Mesenchymal stem cell (in vitro differentiated cells and primary cell): Measurements from ENCODE around the gene RANBP3.

ENCODE experiments used
- DNase-seq: peaks from one replicate; pipeline ENCODE4 v3.0.0-alpha.2; 2013
- H2AFZ ChIP-seq: one replicate; pipeline ENCODE4 v1.6.1; 2013; ENCODE audit warnings: low read depth, mild to moderate bottlenecking, control low read depth, inconsistent platforms, low read length, moderate library complexity
- H2AK5ac ChIP-seq: 2 replicates; pipeline ENCODE4 v1.6.1; 2013; ENCODE audit warnings: low read length, moderate library complexity, mild to moderate bottlenecking, inconsistent platforms; ENCODE audit not compliant: severe bottlenecking
- H2BK120ac ChIP-seq: one replicate; pipeline ENCODE4 v1.6.1; 2013; ENCODE audit warnings: low read depth, mild to moderate bottlenecking, inconsistent platforms, low read length, moderate library complexity
- H2BK12ac ChIP-seq, 2 experiments: one replicate each; pipeline ENCODE4 v1.6.1; 2013; ENCODE audit warnings: inconsistent platforms in 2 of 2, low read length in 2 of 2, mild to moderate bottlenecking in 2 of 2, moderate library complexity in 2 of 2, control low read depth in 1 of 2
- H2BK15ac ChIP-seq: one replicate; pipeline ENCODE4 v1.6.1; 2013; ENCODE audit warnings: mild to moderate bottlenecking, low read depth, inconsistent platforms; ENCODE audit not compliant: poor library complexity, severe bottlenecking
- H2BK5ac ChIP-seq: 2 replicates; pipeline ENCODE4 v1.6.1; 2013; ENCODE audit warnings: low read depth, mild to moderate bottlenecking, low read length, control low read depth, inconsistent platforms; ENCODE audit not compliant: poor library complexity, severe bottlenecking
- H3K14ac ChIP-seq, 2 experiments: one replicate each; pipeline ENCODE4 v1.6.1; 2013; ENCODE audit warnings: inconsistent platforms in 2 of 2, low read length in 2 of 2, control low read depth in 1 of 2, mild to moderate bottlenecking in 1 of 2, moderate library complexity in 1 of 2
- H3K18ac ChIP-seq, 2 experiments: one replicate each; pipeline ENCODE4 v1.6.1; 2013; ENCODE audit warnings: inconsistent platforms in 2 of 2, low read length in 2 of 2, control low read depth in 1 of 2, low read depth in 1 of 2, mild to moderate bottlenecking in 1 of 2
- H3K23ac ChIP-seq, 2 experiments: one replicate each; pipeline ENCODE4 v1.6.1; 2013; ENCODE audit warnings: inconsistent platforms in 2 of 2, low read length in 2 of 2, mild to moderate bottlenecking in 2 of 2, moderate library complexity in 2 of 2, control low read depth in 1 of 2
- H3K27ac ChIP-seq: 2 replicates; pipeline ENCODE4 v1.5.1; 2013; ENCODE audit warnings: mild to moderate bottlenecking, moderate library complexity, low read length, control low read depth, inconsistent platforms; ENCODE audit not compliant: poor library complexity, severe bottlenecking
- H3K27me3 ChIP-seq, 2 experiments: 2 replicates each; pipeline versions ENCODE4 v1.6.1 to v1.7.0; 2013; ENCODE audit warnings: low read length in 2 of 2, mild to moderate bottlenecking in 2 of 2, moderate library complexity in 2 of 2, control low read depth in 1 of 2, inconsistent platforms in 1 of 2; ENCODE audit not compliant: control insufficient read depth in 1 of 2, insufficient read depth in 1 of 2
- H3K36me3 ChIP-seq, 2 experiments: 2 replicates each; pipeline versions ENCODE4 v1.6.1 to v1.7.0; 2013; ENCODE audit warnings: low read length in 2 of 2, control low read depth in 1 of 2, inconsistent platforms in 1 of 2, low read depth in 1 of 2, mild to moderate bottlenecking in 1 of 2; ENCODE audit not compliant: insufficient read depth in 2 of 2, control insufficient read depth in 1 of 2
- H3K4ac ChIP-seq, 2 experiments: one replicate each; pipeline ENCODE4 v1.6.1; 2013; ENCODE audit warnings: inconsistent platforms in 2 of 2, low read length in 2 of 2, mild to moderate bottlenecking in 2 of 2, moderate library complexity in 2 of 2, control low read depth in 1 of 2, low read depth in 1 of 2
- H3K4me1 ChIP-seq: 2 replicates; pipeline ENCODE4 v1.6.1; 2013; ENCODE audit warnings: low read depth, low read length, control low read depth; ENCODE audit not compliant: control insufficient read depth, insufficient read depth
- H3K4me2 ChIP-seq: 2 replicates; pipeline ENCODE4 v1.6.1; 2013; ENCODE audit warnings: low read length, mild to moderate bottlenecking, inconsistent platforms; ENCODE audit not compliant: poor library complexity, severe bottlenecking
- H3K4me3 ChIP-seq, 2 experiments: 2 replicates each; pipeline versions ENCODE4 v1.5.1 to v1.7.0; 2013; ENCODE audit warnings: low read length in 2 of 2, mild to moderate bottlenecking in 2 of 2, control low read depth in 1 of 2, low read depth in 1 of 2; ENCODE audit not compliant: insufficient read depth in 1 of 2
- H3K79me1 ChIP-seq: replicated peaks from 2 replicates; pipeline ENCODE4 v1.6.1; 2013; ENCODE audit warnings: mild to moderate bottlenecking, control low read depth, low read length, inconsistent platforms; ENCODE audit not compliant: poor library complexity, severe bottlenecking
- H3K9ac ChIP-seq: 2 replicates; pipeline ENCODE4 v1.7.0; 2013; ENCODE audit warnings: mild to moderate bottlenecking, low read length, moderate library complexity
- H3K9me3 ChIP-seq: 2 replicates; pipeline ENCODE4 v1.7.0; 2013; ENCODE audit warnings: mild to moderate bottlenecking, low read length; ENCODE audit not compliant: control insufficient read depth
- H4K8ac ChIP-seq: one replicate; pipeline ENCODE4 v1.6.1; 2013; ENCODE audit warnings: inconsistent platforms, mild to moderate bottlenecking, low read length, moderate library complexity
- H4K91ac ChIP-seq: one replicate; pipeline ENCODE4 v1.6.1; 2013; ENCODE audit warnings: mild to moderate bottlenecking, low read length, inconsistent platforms
- WGBS: methylation state at CpG from one replicate; pipeline ENCODE4 v1.1.7; 2013; ENCODE audit warnings: mixed read lengths; 5-methylcytosine and 5-hydroxymethylcytosine counted together

Gene RANBP3

GRCh38 chr19:5967571-5967970 lies 10.4 kb downstream of the RANBP3 start:
- WGBS = 86% methylated on average over 7 of the region's 7 CpGs
- Histone ChIP-seq H3K27me3 (no peaks in the 10 kb centered on the region), H3K9me3 (no peaks in the 10 kb centered on the region), H4K8ac (no peak overlapping the region), H3K23ac (no peak overlapping the region), H3K79me1 (peaks cover 8% of the 10 kb centered on the region), H2BK12ac (no peak overlapping the region), H2AK5ac (no peak overlapping the region), H2AFZ (no peak overlapping the region), H3K4me3 (no peak overlapping the region), H4K91ac (no peak overlapping the region), H3K36me3 (peaks cover 20 to 31% of the 10 kb centered on the region in 2 experiments), H3K4me2 (no peak overlapping the region), H3K14ac (no peak overlapping the region), H3K18ac (peak overlapping the region in 1 of 2 experiments; percentile 9), H2BK15ac (no peak overlapping the region), H3K4ac (peak overlapping the region in 1 of 2 experiments; percentile 25), H3K9ac (peak overlapping the region; percentile 61), H2BK120ac (no peak overlapping the region), H3K27ac (no peak overlapping the region), H2BK5ac (no peak overlapping the region), H3K4me1 (peaks cover 26% of the 10 kb centered on the region)
- DNase-seq = no peak

GRCh38 chr19:5966941-5967340 lies 11.0 kb downstream of the RANBP3 start:
- Histone ChIP-seq H3K4ac (no peak overlapping the region), H3K9ac (peak overlapping the region; percentile 61), H2BK12ac (no peak overlapping the region), H2AK5ac (no peak overlapping the region), H3K79me1 (peaks cover 8% of the 10 kb centered on the region), H3K4me1 (peaks cover 32% of the 10 kb centered on the region), H3K18ac (no peak overlapping the region), H3K4me3 (no peak overlapping the region), H3K36me3 (peaks cover 20 to 26% of the 10 kb centered on the region in 2 experiments), H3K4me2 (no peak overlapping the region), H2BK15ac (no peak overlapping the region), H2AFZ (no peak overlapping the region), H2BK120ac (no peak overlapping the region), H4K8ac (no peak overlapping the region), H3K9me3 (no peaks in the 10 kb centered on the region), H3K23ac (no peak overlapping the region), H3K27ac (no peak overlapping the region), H3K14ac (no peak overlapping the region), H2BK5ac (no peak overlapping the region), H3K27me3 (no peaks in the 10 kb centered on the region), H4K91ac (no peak overlapping the region)
- DNase-seq = no peak
- 90% methylated on average over 9 of the region's 9 CpGs for WGBS

GRCh38 chr19:5966215-5966614 lies 11.7 kb downstream of the RANBP3 start:
- no peaks in the 10 kb centered on the region for H3K27me3 ChIP-seq
- no peaks in the 10 kb centered on the region for H3K9me3 ChIP-seq
- no peak overlapping the region for H3K4me3 ChIP-seq
- H3K36me3 ChIP-seq = peaks cover 17 to 26% of the 10 kb centered on the region in 2 experiments
- H4K8ac ChIP-seq = no peak overlapping the region
- no peak overlapping the region for H2BK120ac ChIP-seq
- no peak overlapping the region for H4K91ac ChIP-seq
- H3K4ac ChIP-seq = no peak overlapping the region
- H3K23ac ChIP-seq = no peak overlapping the region
- no peak overlapping the region for H3K27ac ChIP-seq
- no peak overlapping the region for H2AFZ ChIP-seq
- no peak overlapping the region for H2BK15ac ChIP-seq
- no peak overlapping the region for H3K18ac ChIP-seq
- H3K4me1 ChIP-seq = peaks cover 37% of the 10 kb centered on the region
- no peak overlapping the region for H3K4me2 ChIP-seq
- no peak overlapping the region for H3K14ac ChIP-seq
- H2BK5ac ChIP-seq = no peak overlapping the region
- H2BK12ac ChIP-seq = no peak overlapping the region
- 28% methylated on average over 8 of the region's 8 CpGs for WGBS
- H3K79me1 ChIP-seq = peaks cover 7% of the 10 kb centered on the region
- no peak overlapping the region for H2AK5ac ChIP-seq
- peak; percentile 90 for DNase-seq
- H3K9ac ChIP-seq = no peak overlapping the region

- H3K18ac ChIP-seq = no peak overlapping the region
- WGBS = 91% methylated on average over 3 of the region's 5 CpGs
These were observed 12.9 kb downstream of the RANBP3 start for GRCh38 chr19:5964816-5965565.

More at GRCh38 chr19:5964816-5965565, 12.9 kb downstream of the RANBP3 start:
- Histone ChIP-seq H3K4me1 (peaks cover 40% of the 10 kb centered on the region), H3K36me3 (peaks cover 14 to 26% of the 10 kb centered on the region in 2 experiments), H3K14ac (no peak overlapping the region), H3K23ac (no peak overlapping the region), H3K4me3 (no peak overlapping the region), H2BK5ac (no peak overlapping the region), H2BK12ac (peak overlapping the region in 1 of 2 experiments; percentile 38), H2AK5ac (no peak overlapping the region), H3K9ac (no peak overlapping the region), H4K8ac (no peak overlapping the region), H3K27ac (no peak overlapping the region), H3K4ac (no peak overlapping the region), H2AFZ (no peak overlapping the region), H3K9me3 (no peaks in the 10 kb centered on the region), H3K4me2 (no peak overlapping the region), H2BK15ac (no peak overlapping the region), H3K27me3 (no peaks in the 10 kb centered on the region), H3K79me1 (peaks cover 7% of the 10 kb centered on the region), H2BK120ac (no peak overlapping the region), H4K91ac (no peak overlapping the region)
- DNase-seq = no peak
